Spleen (tissue), 7 donors: ENCODE results near the gene TMEM217.

Experiments used
- CTCF ChIP-seq, 11 experiments: fragments of 200-600 bp in 7 of 11; fragments of 450-650 bp in 4 of 11; sonication (generic) in 4 of 11; IDR thresholded peaks in 8 of 11; conservative IDR thresholded peaks in 3 of 11; 1 replicate in 7 of 11; 2 replicates in 4 of 11; pipeline versions ENCODE4 v1.4.0 to v1.8.0; 2016 to 2021; ENCODE audit warnings: antibody characterized with exemption in 11 of 11, inconsistent platforms in 4 of 11, mild to moderate bottlenecking in 1 of 11
- POLR2A ChIP-seq, 3 donors: fragments of 450-650 bp; IDR thresholded peaks; one replicate each; pipeline ENCODE4 v1.5.1; 2017; ENCODE audit warnings: antibody characterized with exemption in 3 of 3, mild to moderate bottlenecking in 1 of 3
- POLR2AphosphoS5 ChIP-seq, 3 donors: sonication (generic); formaldehyde crosslinking; IDR thresholded peaks; one replicate each; pipeline ENCODE4 v1.5.1; 2017; ENCODE audit warnings: antibody characterized with exemption in 3 of 3
- donor health status: DM: no; HTN: no; CAD: no; lungs with moderate emphysema.
- donor health status: DM: no; HTN: no; CAD: no.
- donor health status: DM: no; HTN: no; CAD: no.

- TF ChIP-seq CTCF (IDR thresholded peaks at IDR 0.05 in 8 of 11, conservative IDR thresholded peaks at IDR 0.05 in 3 of 11) (no peak), POLR2AphosphoS5 (IDR thresholded peaks at IDR 0.05) (no peak), POLR2A (IDR thresholded peaks at IDR 0.05) (no peak)
Measured at GRCh38 chr6:37238381-37238780, 19.6 kb downstream of the TMEM217 start.
